Vagina (tissue), 2 donors: ENCODE data around the gene NFYA.

Source experiments
- POLR2A ChIP-seq, 2 donors: fragments of 450-650 bp; IDR thresholded peaks; one replicate each; pipeline ENCODE4 v1.6.1; 2017; ENCODE audit warnings: antibody characterized with exemption in 2 of 2, mild to moderate bottlenecking in 2 of 2, moderate library complexity in 2 of 2
- POLR2AphosphoS5 ChIP-seq, 2 donors: sonication (generic); formaldehyde crosslinking; IDR thresholded peaks; one replicate each; pipeline ENCODE4 v1.9.0; 2017; ENCODE audit warnings: antibody characterized with exemption in 2 of 2, mild to moderate bottlenecking in 2 of 2, low read depth in 1 of 2; ENCODE audit not compliant: insufficient read depth in 1 of 2
- TF ChIP-seq, protein P1 (sequence below), 3 experiments: fragments of 450-650 bp in 2 of 3; fragments of 200-600 bp in 1 of 3; sonication (generic) in 1 of 3; IDR thresholded peaks; one replicate each; pipeline ENCODE4 v1.5.1; 2017 to 2019; ENCODE audit warnings: antibody characterized with exemption in 3 of 3, mild to moderate bottlenecking in 2 of 3, moderate library complexity in 2 of 3

DNA sequence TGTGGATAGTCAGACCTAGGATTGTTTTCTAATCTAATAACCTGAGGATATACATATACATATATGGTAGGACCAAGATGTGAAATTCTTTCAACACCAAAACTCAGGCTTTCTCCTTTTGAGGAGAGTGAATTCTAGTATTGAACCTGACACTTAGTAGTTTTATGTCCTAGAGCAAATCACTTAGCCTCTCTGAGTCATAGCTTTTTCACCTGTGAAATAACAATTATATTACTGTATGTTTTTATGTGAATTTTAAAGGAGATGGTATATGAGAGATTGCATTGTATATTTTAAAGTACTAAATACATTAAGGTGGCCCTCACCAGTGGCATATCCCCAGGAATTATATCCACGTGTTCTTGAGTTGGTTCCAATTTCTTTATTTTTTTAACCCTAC lies 46.7 kb downstream of the NFYA start:
- TF ChIP-seq, protein P1, sequence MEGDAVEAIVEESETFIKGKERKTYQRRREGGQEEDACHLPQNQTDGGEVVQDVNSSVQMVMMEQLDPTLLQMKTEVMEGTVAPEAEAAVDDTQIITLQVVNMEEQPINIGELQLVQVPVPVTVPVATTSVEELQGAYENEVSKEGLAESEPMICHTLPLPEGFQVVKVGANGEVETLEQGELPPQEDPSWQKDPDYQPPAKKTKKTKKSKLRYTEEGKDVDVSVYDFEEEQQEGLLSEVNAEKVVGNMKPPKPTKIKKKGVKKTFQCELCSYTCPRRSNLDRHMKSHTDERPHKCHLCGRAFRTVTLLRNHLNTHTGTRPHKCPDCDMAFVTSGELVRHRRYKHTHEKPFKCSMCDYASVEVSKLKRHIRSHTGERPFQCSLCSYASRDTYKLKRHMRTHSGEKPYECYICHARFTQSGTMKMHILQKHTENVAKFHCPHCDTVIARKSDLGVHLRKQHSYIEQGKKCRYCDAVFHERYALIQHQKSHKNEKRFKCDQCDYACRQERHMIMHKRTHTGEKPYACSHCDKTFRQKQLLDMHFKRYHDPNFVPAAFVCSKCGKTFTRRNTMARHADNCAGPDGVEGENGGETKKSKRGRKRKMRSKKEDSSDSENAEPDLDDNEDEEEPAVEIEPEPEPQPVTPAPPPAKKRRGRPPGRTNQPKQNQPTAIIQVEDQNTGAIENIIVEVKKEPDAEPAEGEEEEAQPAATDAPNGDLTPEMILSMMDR (IDR thresholded peaks at IDR 0.05): no peak
- TF ChIP-seq POLR2A (IDR thresholded peaks at IDR 0.05) (no peak), POLR2AphosphoS5 (IDR thresholded peaks at IDR 0.05; ENCODE audit: insufficient read depth in 1 of 2, low read depth in 1 of 2) (no peak)
